Measurements from ENCODE around the gene MED16.
"Not testable (repeated sequence)": the region's sequence is repeated elsewhere in the genome, so short reads cannot be mapped to it uniquely, and the experiment has no call there.

Gene MED16

GRCh38 chr19:843180-843835 is 49.7 kb downstream of the MED16 start:
- H3K4me3 ChIP-seq (replicated peaks; ENCODE audit: low read depth, low read length) = no peak overlapping the region
- TF ChIP-seq CTCF (IDR thresholded peaks at IDR 0.05; ENCODE audit: low read depth, low read length, missing control alignments) = no peak
- no peak for DNase-seq (ENCODE audit: extremely low read depth, low read depth)

DNA sequence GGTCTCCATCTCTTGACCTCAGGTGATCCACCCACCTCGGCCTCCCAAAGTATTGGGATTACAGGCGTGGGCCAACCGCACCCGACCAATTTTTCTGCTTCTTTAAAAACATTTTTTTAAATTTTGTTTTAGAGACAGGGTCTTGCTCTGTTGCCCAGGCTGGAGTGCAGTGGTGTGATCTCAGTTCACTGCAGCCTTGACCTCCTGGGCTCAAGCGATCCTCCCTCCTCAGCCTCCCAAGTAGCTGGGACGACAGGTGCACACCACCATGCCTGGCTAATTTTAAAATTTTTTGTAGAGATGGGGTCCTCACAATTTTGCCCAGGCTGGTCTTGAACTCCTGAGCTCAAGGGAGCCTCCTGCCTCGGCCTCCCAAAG is 50.2 kb downstream of the MED16 start:
- DNase-seq (ENCODE audit: extremely low read depth, low read depth); H3K4me3 ChIP-seq (replicated peaks; ENCODE audit: low read depth, low read length): not testable (repeated sequence)

DNA sequence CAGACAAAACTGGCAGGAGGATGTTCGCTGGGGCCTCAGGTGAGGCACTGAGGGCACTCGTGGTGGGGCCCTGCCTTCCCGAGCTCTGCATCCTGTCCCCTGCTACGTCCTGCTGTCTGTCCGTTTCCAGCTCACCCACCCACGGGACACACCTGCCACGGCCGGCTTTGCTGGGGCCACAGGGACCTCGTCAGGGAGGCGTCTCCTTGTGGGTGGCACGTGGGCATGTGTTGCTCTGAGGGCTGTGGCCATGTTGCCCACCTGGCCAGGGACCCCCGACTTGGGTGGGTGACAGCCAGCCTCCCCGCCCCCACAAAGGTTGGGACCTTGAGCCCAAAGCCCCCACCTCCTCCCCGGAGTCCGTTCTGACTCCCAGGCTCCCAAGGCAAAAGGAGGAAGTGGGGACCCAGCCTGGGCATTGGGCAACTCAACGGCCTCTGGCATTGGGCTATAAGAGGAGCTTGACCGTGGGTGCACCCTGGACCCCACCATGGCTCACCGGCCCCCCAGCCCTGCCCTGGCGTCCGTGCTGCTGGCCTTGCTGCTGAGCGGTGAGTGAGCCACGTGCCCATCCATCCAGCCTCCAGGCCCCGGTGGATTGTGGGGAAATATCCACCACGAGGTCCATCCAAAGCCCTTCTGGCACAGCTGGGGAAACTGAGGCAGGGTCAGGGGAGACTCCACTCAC is 52.3 kb downstream of the MED16 start, which contains the start of gene PRTN3:
Gene PRTN3, plus strand, starts transcription at position 481 of the 688 bp plus-strand sequence. Its CDS starts 10 bp downstream, at position 491.
- TF ChIP-seq CTCF (IDR thresholded peaks at IDR 0.05; ENCODE audit: low read depth, low read length, missing control alignments) = no peak
- no peak within 1 kb of the TSS for H3K4me3 ChIP-seq (replicated peaks; ENCODE audit: low read depth, low read length)
- no peak for DNase-seq (ENCODE audit: extremely low read depth, low read depth)

- no peak for DNase-seq (ENCODE audit: extremely low read depth, low read depth)
- no peak for TF ChIP-seq CTCF (IDR thresholded peaks at IDR 0.05; ENCODE audit: low read depth, low read length, missing control alignments)
- no peak overlapping the region for H3K4me3 ChIP-seq (replicated peaks; ENCODE audit: low read depth, low read length)
Measured at GRCh38 chr19:835210-835810, 57.7 kb downstream of the MED16 start.

DNA sequence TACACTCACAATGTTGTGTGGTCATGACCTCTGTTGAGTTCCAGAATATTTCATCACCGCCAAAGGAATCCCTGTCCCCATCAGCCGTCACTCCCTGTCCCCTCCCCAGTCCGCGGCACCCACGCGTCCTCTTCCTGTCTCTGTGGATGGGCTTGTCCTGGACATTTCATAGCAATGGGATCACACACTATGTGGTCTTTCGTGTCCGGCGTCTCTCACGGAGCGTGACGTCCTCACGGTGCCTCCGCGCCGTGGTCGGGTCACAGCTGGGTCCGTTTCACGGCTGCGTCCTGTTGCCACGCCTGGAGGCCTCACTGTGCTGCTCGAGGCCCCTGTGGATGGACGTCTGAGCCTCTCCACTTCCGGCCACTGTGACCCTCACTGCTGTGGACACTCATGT is 58.8 kb downstream of the MED16 start:
- TF ChIP-seq CTCF (IDR thresholded peaks at IDR 0.05; ENCODE audit: low read depth, low read length, missing control alignments) = no peak
- DNase-seq (ENCODE audit: extremely low read depth, low read depth) = no peak

GRCh38 chr19:831407-832369 is 61.3 kb downstream of the MED16 start:
- no peak for DNase-seq (ENCODE audit: extremely low read depth, low read depth)
- no peak overlapping the region for H3K4me3 ChIP-seq (replicated peaks; ENCODE audit: low read depth, low read length)
- TF ChIP-seq CTCF (IDR thresholded peaks at IDR 0.05; ENCODE audit: low read depth, low read length, missing control alignments) = no peak

More for the DNA sequence above, 58.8 kb downstream of the MED16 start:
- no peak overlapping the region for H3K4me3 ChIP-seq (replicated peaks; ENCODE audit: low read depth, low read length)
